MCF 10A (cell line): ENCODE measurements around the gene MCM9. TPM values are rescaled to one million over a fixed set of nuclear protein-coding genes. Genes with fewer than 3 reads are reported as not detected.

Experiments
- BruUV-seq: library from RNA; stranded (reverse); fragments of 400-500 nt; replicated peaks from 2 replicates; lab custom pipeline; 2021; lab: Mats Ljungman, UMichigan
- CTCF ChIA-PET: fragments of 300-600 bp; sonication (Branson Sonifier 250); formaldehyde crosslinking; extraction: SDS; loops from one replicate; lab custom pipeline; 2021; ENCODE audit warnings: antibody characterized with exemption, inconsistent platforms; lab: Yijun Ruan, JAX
- POLR2A ChIA-PET: fragments of 300-600, 350-650 bp; sonication (Branson Sonifier 250); formaldehyde crosslinking; extraction: SDS; loops from one replicate; lab custom pipeline; 2020; ENCODE audit warnings: antibody characterized with exemption, inconsistent platforms; lab: Yijun Ruan, JAX
- DNase-seq: peaks from one replicate; pipeline ENCODE4 v3.0.0-alpha.2; 2018; ENCODE audit not compliant: unreplicated experiment
- H3K27ac Mint-ChIP-seq: one replicate; pipeline ENCODE4 v1.8.0; 2022; ENCODE audit warnings: mild to moderate bottlenecking, low read depth, mixed read lengths; ENCODE audit not compliant: unreplicated experiment
- H3K27me3 Mint-ChIP-seq: one replicate; pipeline ENCODE4 v1.8.0; 2022; ENCODE audit warnings: mixed read lengths; ENCODE audit not compliant: insufficient read depth, unreplicated experiment
- H3K36me3 Mint-ChIP-seq: one replicate; pipeline ENCODE4 v1.8.0; 2022; ENCODE audit warnings: mild to moderate bottlenecking, moderate library complexity, mixed read lengths; ENCODE audit not compliant: insufficient read depth, unreplicated experiment
- H3K4me1 Mint-ChIP-seq: one replicate; pipeline ENCODE4 v1.8.0; 2022; ENCODE audit warnings: mixed read lengths; ENCODE audit not compliant: insufficient read depth, unreplicated experiment
- H3K4me3 Mint-ChIP-seq: one replicate; pipeline ENCODE4 v1.8.0; 2022; ENCODE audit warnings: mild to moderate bottlenecking, moderate library complexity, mixed read lengths; ENCODE audit not compliant: unreplicated experiment
- H3K9me3 Mint-ChIP-seq: one replicate; pipeline ENCODE4 v1.8.0; 2022; ENCODE audit warnings: mixed read lengths; ENCODE audit not compliant: unreplicated experiment
- CTCF ChIP-seq: fragments of 200-600 bp; IDR thresholded peaks from one replicate; pipeline ENCODE4 v1.8.0; 2022; ENCODE audit warnings: antibody characterized with exemption, mild to moderate bottlenecking; ENCODE audit not compliant: unreplicated experiment
- intact Hi-C: fragments of 100-400 bp; cut with micrococcal nuclease; formaldehyde crosslinking; loops from 2 replicates; pipeline ENCODE4 v1.14.1; 2022
- total RNA-seq: library from RNA; stranded (reverse); gene quantifications from 2 replicates; pipeline ENCODE4 v1.2.3, GENCODE V29; 2022

The MCM9 gene
- total RNA-seq, 1 experiment from 2014 or later: 13.0 TPM

- Mint-ChIP-seq H3K4me1 (peaks cover 10% of the 10 kb centered on the region), H3K4me3 (no peak overlapping the region), H3K27me3 (no peaks in the 10 kb centered on the region), H3K9me3 (peaks cover 17% of the 10 kb centered on the region), H3K27ac (no peak overlapping the region), H3K36me3 (peaks cover 9% of the 10 kb centered on the region)
- intact Hi-C loops: no loop called here
- ChIA-PET POLR2A (interaction anchor here (0.6 kb wide), 1 partner anchor 80 kb away, joined by 4 read pairs; no protein-coding TSS in a partner anchor), CTCF (interaction anchor here (0.6 to 1.9 kb wide), 6 partner anchors 8 to 1006 kb away, joined by 3 to 8 read pairs (median 4); no protein-coding TSS in a partner anchor)
- no TSS peak for BruUV-seq
- DNase-seq: no peak
- no peak for TF ChIP-seq CTCF
Observed at GRCh38 chr6:118864341-118865099, 70.4 kb downstream of the MCM9 start.

- no peak overlapping the region for H3K27ac Mint-ChIP-seq
- H3K27me3 Mint-ChIP-seq: no peaks in the 10 kb centered on the region
- no peak for TF ChIP-seq CTCF
- CTCF ChIA-PET: no interaction called here
- no peak overlapping the region for H3K4me3 Mint-ChIP-seq
- H3K9me3 Mint-ChIP-seq: peaks cover 11% of the 10 kb centered on the region
- peaks cover 9% of the 10 kb centered on the region for H3K36me3 Mint-ChIP-seq
- no TSS peak for BruUV-seq
- POLR2A ChIA-PET: no interaction called here
- intact Hi-C loops: no loop called here
- no peak for DNase-seq
- H3K4me1 Mint-ChIP-seq: peaks cover 5% of the 10 kb centered on the region
Observed at GRCh38 chr6:118862443-118862842, 72.5 kb downstream of the MCM9 start.

GRCh38 chr6:118860880-118861279 is 74.1 kb downstream of the MCM9 start:
- no TSS peak for BruUV-seq
- ChIA-PET CTCF (no interaction called here), POLR2A (interaction anchor here (0.7 kb wide), 1 partner anchor 13 kb away, joined by 3 read pairs; no protein-coding TSS in a partner anchor)
- no peak for DNase-seq
- intact Hi-C loops: no loop called here
- H3K27me3 Mint-ChIP-seq: no peaks in the 10 kb centered on the region
- H3K36me3 Mint-ChIP-seq: peaks cover 9% of the 10 kb centered on the region
- H3K9me3 Mint-ChIP-seq: peaks cover 2% of the 10 kb centered on the region
- no peak for TF ChIP-seq CTCF
- no peak overlapping the region for H3K27ac Mint-ChIP-seq
- H3K4me3 Mint-ChIP-seq: no peak overlapping the region
- peaks cover 5% of the 10 kb centered on the region for H3K4me1 Mint-ChIP-seq

GRCh38 chr6:118860363-118860762 is 74.6 kb downstream of the MCM9 start:
- POLR2A ChIA-PET: interaction anchor here (0.7 kb wide), 1 partner anchor 14 kb away, joined by 3 read pairs; no protein-coding TSS in a partner anchor
- no peaks in the 10 kb centered on the region for H3K27me3 Mint-ChIP-seq
- CTCF ChIA-PET: no interaction called here
- H3K9me3 Mint-ChIP-seq: no peaks in the 10 kb centered on the region
- peaks cover 5% of the 10 kb centered on the region for H3K4me1 Mint-ChIP-seq
- TF ChIP-seq CTCF: no peak
- intact Hi-C loops: no loop called here
- DNase-seq: no peak
- no peak overlapping the region for H3K4me3 Mint-ChIP-seq
- H3K27ac Mint-ChIP-seq: no peak overlapping the region
- peaks cover 9% of the 10 kb centered on the region for H3K36me3 Mint-ChIP-seq
- BruUV-seq: no TSS peak
